GM12891 (cell line): ENCODE results near the gene PALD1.

Experiments
- POLR2A ChIP-seq: IDR thresholded peaks from 2 replicates; pipeline ENCODE4 v1.6.1; 2011; ENCODE audit warnings: low read depth, low read length, control low read depth
- POLR2AphosphoS5 ChIP-seq: IDR thresholded peaks from 2 replicates; pipeline ENCODE4 v1.6.1; 2011; ENCODE audit warnings: low read depth, low read length, control low read depth
- POU2F2 ChIP-seq: IDR thresholded peaks from 2 replicates; pipeline ENCODE4 v1.6.1; 2011; ENCODE audit warnings: low read depth, mild to moderate bottlenecking, control low read depth, low read length, moderate library complexity

- TF ChIP-seq POLR2A, result no peak
- TF ChIP-seq POU2F2, result no peak
- TF ChIP-seq POLR2AphosphoS5, result no peak
Observed at GRCh38 chr10:70465832-70466231, 12.7 kb upstream of the PALD1 start.
